K562 (cell line): ENCODE measurements around the gene SBF1. TPM values are rescaled to one million over a fixed set of nuclear protein-coding genes. Genes with fewer than 3 reads are reported as not detected.

Experiments
- ATAC-seq: fragments of 200-7000 bp; cut with Tn5 transposase; 3 replicates; pipeline ENCODE4 v1.9.1; 2020; ENCODE audit warnings: moderate library complexity
- BruUV-seq: library from RNA; stranded (reverse); fragments of 400-500 nt; replicated peaks from 2 replicates; lab custom pipeline; 2021; lab: Mats Ljungman, UMichigan
- CTCF ChIA-PET: fragments of 300-600 bp; formaldehyde crosslinking; extraction: SDS; loops from one replicate; lab custom pipeline; 2021; ENCODE audit warnings: low intra/inter-chr PET ratio; lab: Yijun Ruan, JAX
- POLR2A ChIA-PET: fragments of 300-600, 350-650 bp; sonication (Branson Sonifier 250); formaldehyde crosslinking; extraction: SDS; loops from one replicate; lab custom pipeline; 2021; ENCODE audit warnings: antibody characterized with exemption, inconsistent platforms; lab: Yijun Ruan, JAX
- DNase-seq, 4 experiments: peaks; one replicate each; pipeline versions ENCODE4 v3.0.0 to v3.0.0-alpha.2; 2011 to 2018; ENCODE audit warnings: low spot score in 3 of 4, mixed read lengths in 3 of 4; ENCODE audit errors: extremely low read depth in 1 of 4
- FAIRE-seq: peaks from 2 replicates; lab custom pipeline; 2011; peaks lifted over from hg19 to GRCh38; lab: Jason Lieb, UNC
- H2AFZ ChIP-seq: 2 replicates; pipeline ENCODE4 v1.6.0; 2011; ENCODE audit warnings: low read depth, low read length, control low read depth, inconsistent platforms
- H3K27ac ChIP-seq: fragments of 200-600 bp; 3 replicates; pipeline ENCODE4 v1.8.0; 2011; ENCODE audit warnings: low read depth, mild to moderate bottlenecking, control low read depth, inconsistent platforms, low read length, moderate library complexity, mixed read lengths; ENCODE audit errors: extremely low read depth
- H3K27me3 ChIP-seq, 2 experiments: fragments of 300-600 bp in 1 of 2; 2 replicates in 1 of 2; 3 replicates in 1 of 2; pipeline versions ENCODE4 v1.6.0 to v1.8.0; 2011; ENCODE audit warnings: inconsistent platforms in 2 of 2, low read length in 2 of 2, mild to moderate bottlenecking in 1 of 2, mixed read lengths in 1 of 2, moderate library complexity in 1 of 2; ENCODE audit not compliant: control insufficient read depth in 2 of 2, insufficient read depth in 2 of 2
- H3K36me3 ChIP-seq: fragments of 300-600 bp; 3 replicates; pipeline ENCODE4 v1.8.0; 2011; ENCODE audit warnings: mild to moderate bottlenecking, low read length, inconsistent platforms; ENCODE audit not compliant: control insufficient read depth, insufficient read depth
- H3K4me1 ChIP-seq, 2 experiments: fragments of 200-600 bp in 1 of 2; replicated peaks in 1 of 2; 2 replicates in 1 of 2; 3 replicates in 1 of 2; pipeline versions ENCODE4 v1.5.1 to v1.8.0; 2011; ENCODE audit warnings: inconsistent platforms in 2 of 2, low read length in 2 of 2, mild to moderate bottlenecking in 1 of 2, mixed read lengths in 1 of 2, moderate library complexity in 1 of 2; ENCODE audit not compliant: control insufficient read depth in 2 of 2, insufficient read depth in 2 of 2
- H3K4me2 ChIP-seq: 2 replicates; pipeline ENCODE4 v1.6.1; 2011; ENCODE audit warnings: low read length, control low read depth, inconsistent platforms, mixed read lengths; ENCODE audit not compliant: insufficient read depth
- H3K4me3 ChIP-seq: fragments of 200-600 bp; sonication (generic), shearing (Covaris generic); 2 replicates; pipeline ENCODE4 v1.5.1; 2016; ENCODE audit warnings: control low read depth, inconsistent platforms
- H3K79me2 ChIP-seq: fragments of 200-600 bp; 3 replicates; pipeline ENCODE4 v1.8.0; 2011; ENCODE audit warnings: low read length, inconsistent platforms; ENCODE audit not compliant: control insufficient read depth, insufficient read depth
- H3K9ac ChIP-seq, 2 experiments: 2 replicates each; pipeline versions ENCODE4 v1.6.0 to v1.6.1; 2011; ENCODE audit warnings: low read depth in 2 of 2, low read length in 2 of 2, control low read depth in 1 of 2, inconsistent platforms in 1 of 2, mild to moderate bottlenecking in 1 of 2, mixed read lengths in 1 of 2; ENCODE audit not compliant: insufficient read depth in 1 of 2
- H3K9me1 ChIP-seq: one replicate; pipeline ENCODE4 v1.6.0; 2011; ENCODE audit warnings: inconsistent platforms, mild to moderate bottlenecking, low read length, moderate library complexity; ENCODE audit not compliant: control insufficient read depth, insufficient read depth
- H3K9me3 ChIP-seq: replicated peaks from 2 replicates; pipeline ENCODE4 v1.5.1; 2011; ENCODE audit warnings: low read depth, low read length, inconsistent platforms; ENCODE audit not compliant: control insufficient read depth, insufficient read depth
- H4K20me1 ChIP-seq: replicated peaks from 2 replicates; pipeline ENCODE4 v1.6.1; 2011; ENCODE audit warnings: low read length, inconsistent platforms, mixed read lengths; ENCODE audit not compliant: control insufficient read depth, insufficient read depth
- BRD9 ChIP-seq: fragments of 450-650 bp; IDR thresholded peaks from 2 replicates; pipeline ENCODE4 v1.6.1; 2018; ENCODE audit warnings: low read depth; ENCODE audit not compliant: partially characterized antibody
- KLF1 ChIP-seq: fragments of 450-650 bp; IDR thresholded peaks from 2 replicates; pipeline ENCODE4 v1.6.1; 2016; ENCODE audit warnings: missing genetic modification characterization, missing compliant biosample characterization
- RBFOX2 ChIP-seq: fragments of 200-400 bp; formaldehyde crosslinking; IDR thresholded peaks from 2 replicates; pipeline ENCODE4 v1.6.1; 2017; ENCODE audit warnings: low read depth, mild to moderate bottlenecking, low read length, moderate library complexity
- RBM15 ChIP-seq: fragments of 200-400 bp; formaldehyde crosslinking; IDR thresholded peaks from 2 replicates; pipeline ENCODE4 v1.6.1; 2018; ENCODE audit warnings: mild to moderate bottlenecking, low read length, moderate library complexity; ENCODE audit not compliant: insufficient read depth
- SPI1 ChIP-seq: IDR thresholded peaks from 2 replicates; pipeline ENCODE4 v1.6.1; 2011; ENCODE audit warnings: low read depth, low read length, control low read depth, borderline replicate concordance
- TCF7L2 ChIP-seq: fragments of 150-350 bp; IDR thresholded peaks from 2 replicates; pipeline ENCODE4 v1.6.1; 2016; ENCODE audit warnings: low read depth, mild to moderate bottlenecking, low read length, moderate library complexity
- ZKSCAN1 ChIP-seq: fragments of 150-350 bp; IDR thresholded peaks from 2 replicates; pipeline ENCODE4 v1.6.1; 2016; ENCODE audit warnings: low read depth, low read length
- WGBS: fragments of 100-300 bp; shearing (Covaris generic); methylation state at CpG from one replicate; pipeline ENCODE4 v1.1.6; 2016; ENCODE audit warnings: low coverage, mixed read lengths; ENCODE audit not compliant: insufficient coverage; ENCODE audit errors: missing lambda C conversion rate; 5-methylcytosine and 5-hydroxymethylcytosine counted together
- in situ Hi-C: fragments of 300-500 bp; cut with MboI; formaldehyde crosslinking; loops from 4 replicates; pipeline ENCODE4 v1.15.0; 2018; ENCODE audit warnings: inconsistent platforms, mixed read lengths
- intact Hi-C: fragments of 100-400 bp; cut with micrococcal nuclease; formaldehyde crosslinking; loops from 2 replicates; pipeline ENCODE4 v1.14.2; 2022
- polyA plus RNA-seq, 8 experiments: library from polyadenylated mRNA; depleted of rRNA in 4 of 8; stranded (reverse) in 5 of 8; unstranded in 3 of 8; fragments of >200 nt; fragmentation: Nextera tagmentation in 2 of 8; fragmentation: Illumina TruSeq in 1 of 8; extraction: Ambion mirVana in 2 of 8; extraction: Trizol in 1 of 8; gene quantifications; 2 replicates each; pipeline versions ENCODE4 v1.2.1 to v1.2.3, GENCODE V29; 2011 to 2014; ENCODE audit warnings: inconsistent platforms in 1 of 8, missing spikeins in 1 of 8
- total RNA-seq, 7 experiments: library from RNA; depleted of rRNA in 6 of 7; stranded (reverse); fragments of >200 nt in 6 of 7; fragmentation: Illumina TruSeq in 2 of 7; extraction: Trizol in 2 of 7; gene quantifications; 2 replicates each; pipeline versions ENCODE4 v1.2.1 to v1.2.3, GENCODE V29; 2011 to 2021; ENCODE audit warnings: low replicate concordance in 1 of 7

SBF1 gene
- total and polyA plus RNA-seq, 9 of the 15 experiments (the other 6 are each of a cell fraction or from before 2014, with no cell fraction given), result 0.44 to 50.4 (median 11.4) TPM

DNA sequence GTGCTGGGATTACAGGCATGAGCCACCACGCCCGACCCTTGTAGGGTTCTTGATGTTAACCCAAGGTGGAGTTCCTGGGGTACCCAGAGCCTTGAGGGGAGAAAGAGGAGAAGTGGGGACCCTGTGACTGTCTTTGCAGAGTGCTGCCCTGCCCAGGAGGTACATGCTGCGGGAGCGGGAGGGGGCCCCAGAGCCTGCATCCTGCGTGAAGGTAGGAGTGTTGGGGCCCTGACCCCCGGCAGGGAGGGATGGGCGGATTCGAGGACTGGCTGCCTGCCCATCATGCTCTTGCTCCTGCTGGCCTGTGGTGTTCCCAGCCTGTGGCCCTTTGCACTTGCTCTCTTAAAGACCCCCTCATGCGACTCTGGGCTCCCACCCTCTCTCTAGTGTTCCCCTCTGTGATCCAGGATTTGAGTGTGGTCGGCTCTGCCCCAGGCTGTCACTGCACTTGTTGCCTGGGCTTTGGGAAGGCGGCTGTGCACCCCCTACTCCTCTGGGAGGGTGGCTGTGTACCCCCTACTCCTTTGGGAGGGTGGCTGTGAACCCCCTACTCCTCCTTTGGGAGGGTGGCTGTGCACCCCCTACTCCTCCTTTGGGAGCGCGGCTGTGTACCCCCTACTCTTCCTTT, 46.1 kb upstream of the SBF1 start:
- FAIRE-seq (no peak), ATAC-seq (no peak), DNase-seq (no peak)
- Histone ChIP-seq H3K4me2 (no peak overlapping the region), H3K27me3 (no peaks in the 10 kb centered on the region), H3K36me3 (peaks cover 77% of the 10 kb centered on the region; the same call in 1 of the 3 replicates), H3K4me1 (peaks cover 0 to 33% of the 10 kb centered on the region in 2 experiments; a peak in 3 of 5 replicates), H3K79me2 (peaks cover 25% of the 10 kb centered on the region), H4K20me1 (peaks cover 12% of the 10 kb centered on the region; the same call in 1 of the 2 replicates), H3K4me3 (no peak overlapping the region), H3K9me3 (no peaks in the 10 kb centered on the region), H3K9ac (no peak overlapping the region), H2AFZ (no peak overlapping the region), H3K9me1 (no peaks in the 10 kb centered on the region), H3K27ac (no peak overlapping the region)
- WGBS, result 93% methylated on average over 3 of the region's 13 CpGs
- in situ Hi-C loops (loop anchor here (5.0 kb wide), 1 partner anchor 46 kb away; no protein-coding TSS in a partner anchor), intact Hi-C loops (no loop called here)
- TF ChIP-seq TCF7L2 (no peak), SPI1 (no peak), RBFOX2 (peak; percentile 8; the same call in 1 of the 2 replicates), RBM15 (no peak), ZKSCAN1 (no peak), KLF1 (no peak), BRD9 (no peak)
- ChIA-PET POLR2A (interaction anchor here (0.8 to 5.3 kb wide), 2 partner anchors 11 to 49 kb away, joined by 3 to 65 read pairs; partner anchors contain the start of genes LMF2 and NCAPH2), CTCF (no interaction called here)
- no TSS peak for BruUV-seq
